Astrocyte of the spinal cord (primary cell): ENCODE data around the gene AK6.
A peak's percentile ranks its signal among the peaks of the same experiment; 100 is the strongest.

ENCODE experiments used
- DNase-seq: peaks from one replicate; pipeline ENCODE4 v3.0.0; 2011; ENCODE audit warnings: low read depth, low spot score
- H3K4me3 ChIP-seq: 2 replicates; pipeline ENCODE4 v1.5.1; 2011; ENCODE audit warnings: low read depth, mild to moderate bottlenecking, low read length, moderate library complexity
- CTCF ChIP-seq: IDR thresholded peaks from 2 replicates; pipeline ENCODE4 v1.5.1; 2012; ENCODE audit warnings: low read depth, mild to moderate bottlenecking, low read length, inconsistent platforms
- in situ Hi-C: cut with HindIII; loops from 2 replicates; pipeline ENCODE4 v1.10.0; 2017; ENCODE audit warnings: low sequenced_read_pairs

The AK6 gene

GRCh38 chr5:69369340-69370121, at the start of gene AK6, which contains the start of the genes RAD17 and TAF9:
TSS of gene AK6 (minus strand) at chr5:69369520. CDS start at chr5:69369490, 30 bp downstream.
TSS of gene RAD17 (plus strand) at chr5:69369818. CDS start at chr5:69372209, 2,391 bp downstream.
TSS of gene TAF9 (minus strand) at chr5:69369520. CDS start at chr5:69365737, 3,783 bp downstream.
- H3K4me3 ChIP-seq, result peak within 1 kb of the TSS; percentile 92
- no peak for TF ChIP-seq CTCF
- peak; percentile 95 for DNase-seq
- in situ Hi-C loops, result no loop called here

GRCh38 chr5:69418554-69418953, 49.2 kb upstream of the AK6 start:
- DNase-seq, result no peak
- H3K4me3 ChIP-seq, result no peak overlapping the region
- in situ Hi-C loops, result no loop called here
- TF ChIP-seq CTCF, result no peak

GRCh38 chr5:69416699-69417098, 47.4 kb upstream of the AK6 start:
- TF ChIP-seq CTCF, result no peak
- DNase-seq, result no peak
- in situ Hi-C loops, result no loop called here
- no peak overlapping the region for H3K4me3 ChIP-seq

- no peak for DNase-seq
- in situ Hi-C loops, result no loop called here
- H3K4me3 ChIP-seq, result no peak overlapping the region
- TF ChIP-seq CTCF, result no peak
Observed at GRCh38 chr5:69416180-69416579, 46.9 kb upstream of the AK6 start.

GRCh38 chr5:69415584-69415958, 46.3 kb upstream of the AK6 start:
- in situ Hi-C loops, result no loop called here
- no peak for TF ChIP-seq CTCF
- H3K4me3 ChIP-seq, result peak overlapping the region; percentile 51
- DNase-seq, result no peak

GRCh38 chr5:69414885-69415583, 45.7 kb upstream of the AK6 start, which contains the start of gene MARVELD2:
TSS of gene MARVELD2 (plus strand) at chr5:69415116. CDS start at chr5:69419386, 4,270 bp downstream.
- peak within 1 kb of the TSS; percentile 51 for H3K4me3 ChIP-seq
- peak; percentile 35 for TF ChIP-seq CTCF
- in situ Hi-C loops, result no loop called here
- DNase-seq, result peak; percentile 47
